ENCODE measurements around the gene DDX59. TPM values are rescaled to one million over a fixed set of nuclear protein-coding genes. Genes with fewer than 3 reads are reported as not detected.

DDX59 gene
- total and polyA plus RNA-seq, 9 of the 15 experiments (the other 6 are each of a cell fraction or from before 2014, with no cell fraction given): 8.3 to 30.4 (median 19.8) TPM

GRCh38 chr1:200620273-200621131, 49.2 kb downstream of the DDX59 start, which contains the start of gene KIF14 (continued):
- TF ChIP-seq NCOA6 (IDR thresholded peaks at IDR 0.05): no peak
- TF ChIP-seq ZNF77 (CRISPR knock-in tag; IDR thresholded peaks at IDR 0.05): no peak
- TF ChIP-seq HSF4 (CRISPR knock-in tag; IDR thresholded peaks at IDR 0.05; ENCODE audit: borderline replicate concordance): no peak
- TF ChIP-seq ZFX (CRISPR knock-in tag; IDR thresholded peaks at IDR 0.05): peak; percentile 99
- TF ChIP-seq DDX20 (tag; IDR thresholded peaks at IDR 0.05; ENCODE audit: low read depth): no peak
- TF ChIP-seq ZNF143 (CRISPR knock-in tag; IDR thresholded peaks at IDR 0.05): no peak
- peak; percentile 54 for TF ChIP-seq CCNT2 (IDR thresholded peaks at IDR 0.05; ENCODE audit: borderline replicate concordance, extremely low read depth, insufficient read length, low read depth, low read length)
- TF ChIP-seq ELF4 (CRISPR knock-in tag; IDR thresholded peaks at IDR 0.05): peak; percentile 65; the same call in 1 of the 2 replicates
- no peak for TF ChIP-seq MLX (CRISPR knock-in tag; conservative IDR thresholded peaks at IDR 0.05)
- TF ChIP-seq SUPT5H (IDR thresholded peaks at IDR 0.05): peak; percentile 90
- no peak for TF ChIP-seq ZZZ3 (IDR thresholded peaks at IDR 0.05)
- TF ChIP-seq MECOM (CRISPR knock-in tag; IDR thresholded peaks at IDR 0.05): no peak
- peak; percentile 82 for TF ChIP-seq HMGN3 (IDR thresholded peaks at IDR 0.05; ENCODE audit: borderline replicate concordance, extremely low read depth, insufficient read length, low read depth, low read length)
- TF ChIP-seq ZNF184 (CRISPR knock-in tag; IDR thresholded peaks at IDR 0.05): no peak
- no peak; the same call in 1 of the 2 replicates for TF ChIP-seq ZBTB2 (IDR thresholded peaks at IDR 0.05)
- TF ChIP-seq SRSF9 (IDR thresholded peaks at IDR 0.05; ENCODE audit: borderline replicate concordance, low read depth, low read length): no peak
- peak; percentile 92 for TF ChIP-seq CREM (IDR thresholded peaks at IDR 0.05; ENCODE audit: low read depth)
- TF ChIP-seq THRB (CRISPR knock-in tag; conservative IDR thresholded peaks at IDR 0.05): no peak
- TF ChIP-seq ARID2 (IDR thresholded peaks at IDR 0.05): no peak
- peak; percentile 85 for TF ChIP-seq TGIF2 (CRISPR knock-in tag; IDR thresholded peaks at IDR 0.05)
- no peak for TF ChIP-seq ZNF354B (CRISPR knock-in tag; IDR thresholded peaks at IDR 0.05)
- peak; percentile 93 for TF ChIP-seq CREB1 (IDR thresholded peaks at IDR 0.05)
- TF ChIP-seq CREB1 (CRISPR knock-in tag; IDR thresholded peaks at IDR 0.05): peak; percentile 93
- TF ChIP-seq RBM34 (IDR thresholded peaks at IDR 0.05; ENCODE audit: borderline replicate concordance, insufficient read depth, low read length): no peak; the same call in 1 of the 2 replicates
- peak; percentile 87 for TF ChIP-seq GATAD2B (IDR thresholded peaks at IDR 0.05; ENCODE audit: borderline replicate concordance)

Measured in K562 (cell line).